Parathyroid adenoma (tissue), 2 donors: ENCODE measurements around the gene RGS16.

Experiments used
- H2AFZ ChIP-seq: fragments of 300-600 bp; sonication (generic); one replicate; pipeline ENCODE4 v1.7.0; 2017; ENCODE audit warnings: antibody characterized with exemption, mild to moderate bottlenecking
- H3K27ac ChIP-seq: fragments of 300-600 bp; sonication (generic); one replicate; pipeline ENCODE4 v1.7.0; 2017
- H3K27me3 ChIP-seq: fragments of 300-600 bp; sonication (generic); one replicate; pipeline ENCODE4 v1.7.0; 2017; ENCODE audit warnings: low read length; ENCODE audit not compliant: control insufficient read depth, insufficient read depth
- H3K36me3 ChIP-seq: fragments of 300-600 bp; sonication (generic); one replicate; pipeline ENCODE4 v1.7.0; 2017; ENCODE audit warnings: low read length; ENCODE audit not compliant: control insufficient read depth, insufficient read depth
- H3K4me1 ChIP-seq: fragments of 300-600 bp; sonication (generic); one replicate; pipeline ENCODE4 v1.7.0; 2017; ENCODE audit warnings: control low read depth
- H3K4me2 ChIP-seq: fragments of 300-600 bp; sonication (generic); one replicate; pipeline ENCODE4 v1.7.0; 2017; ENCODE audit warnings: low read length
- H3K4me3 ChIP-seq: fragments of 300-600 bp; sonication (generic); one replicate; pipeline ENCODE4 v1.7.0; 2017; ENCODE audit warnings: low read depth, low read length
- H3K79me2 ChIP-seq: fragments of 300-600 bp; sonication (generic); one replicate; pipeline ENCODE4 v1.7.0; 2017; ENCODE audit warnings: control low read depth
- H3K9ac ChIP-seq: fragments of 300-600 bp; sonication (generic); one replicate; pipeline ENCODE4 v1.7.0; 2017; ENCODE audit warnings: mild to moderate bottlenecking
- H3K9me3 ChIP-seq: fragments of 300-600 bp; sonication (generic); one replicate; pipeline ENCODE4 v1.7.0; 2017; ENCODE audit warnings: low read length; ENCODE audit not compliant: control insufficient read depth
- TF ChIP-seq, protein P1 (sequence below): fragments of 300-600 bp; sonication (generic); IDR thresholded peaks from one replicate; pipeline ENCODE4 v1.7.0; 2017; ENCODE audit warnings: antibody characterized with exemption, mild to moderate bottlenecking
- donor health status: primary hyperparathyroidism.

RGS16 gene

GRCh38 chr1:182600745-182601415, 3.3 kb downstream of the RGS16 start:
- no peaks in the 10 kb centered on the region for H3K4me1 ChIP-seq
- H3K4me2 ChIP-seq, result no peak overlapping the region
- H3K79me2 ChIP-seq, result no peaks in the 10 kb centered on the region
- no peak overlapping the region for H2AFZ ChIP-seq
- H3K27me3 ChIP-seq, result no peaks in the 10 kb centered on the region
- H3K36me3 ChIP-seq, result no peaks in the 10 kb centered on the region
- TF ChIP-seq, protein P1, sequence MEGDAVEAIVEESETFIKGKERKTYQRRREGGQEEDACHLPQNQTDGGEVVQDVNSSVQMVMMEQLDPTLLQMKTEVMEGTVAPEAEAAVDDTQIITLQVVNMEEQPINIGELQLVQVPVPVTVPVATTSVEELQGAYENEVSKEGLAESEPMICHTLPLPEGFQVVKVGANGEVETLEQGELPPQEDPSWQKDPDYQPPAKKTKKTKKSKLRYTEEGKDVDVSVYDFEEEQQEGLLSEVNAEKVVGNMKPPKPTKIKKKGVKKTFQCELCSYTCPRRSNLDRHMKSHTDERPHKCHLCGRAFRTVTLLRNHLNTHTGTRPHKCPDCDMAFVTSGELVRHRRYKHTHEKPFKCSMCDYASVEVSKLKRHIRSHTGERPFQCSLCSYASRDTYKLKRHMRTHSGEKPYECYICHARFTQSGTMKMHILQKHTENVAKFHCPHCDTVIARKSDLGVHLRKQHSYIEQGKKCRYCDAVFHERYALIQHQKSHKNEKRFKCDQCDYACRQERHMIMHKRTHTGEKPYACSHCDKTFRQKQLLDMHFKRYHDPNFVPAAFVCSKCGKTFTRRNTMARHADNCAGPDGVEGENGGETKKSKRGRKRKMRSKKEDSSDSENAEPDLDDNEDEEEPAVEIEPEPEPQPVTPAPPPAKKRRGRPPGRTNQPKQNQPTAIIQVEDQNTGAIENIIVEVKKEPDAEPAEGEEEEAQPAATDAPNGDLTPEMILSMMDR, result no peak
- H3K27ac ChIP-seq, result no peak overlapping the region
- no peaks in the 10 kb centered on the region for H3K9me3 ChIP-seq
- H3K4me3 ChIP-seq, result no peak overlapping the region
- no peak overlapping the region for H3K9ac ChIP-seq

GRCh38 chr1:182600036-182600713, 4.0 kb downstream of the RGS16 start:
- Histone ChIP-seq H3K4me1 (no peaks in the 10 kb centered on the region), H3K9me3 (no peaks in the 10 kb centered on the region), H3K9ac (no peak overlapping the region), H2AFZ (no peak overlapping the region), H3K4me3 (no peak overlapping the region), H3K27me3 (no peaks in the 10 kb centered on the region), H3K79me2 (no peaks in the 10 kb centered on the region), H3K4me2 (no peak overlapping the region), H3K36me3 (no peaks in the 10 kb centered on the region), H3K27ac (no peak overlapping the region)
- TF ChIP-seq, protein P1, result no peak

- TF ChIP-seq, protein P1, result no peak
- Histone ChIP-seq H3K9ac (no peak overlapping the region), H2AFZ (no peak overlapping the region), H3K36me3 (no peaks in the 10 kb centered on the region), H3K79me2 (no peaks in the 10 kb centered on the region), H3K9me3 (no peaks in the 10 kb centered on the region), H3K4me2 (no peak overlapping the region), H3K4me1 (no peaks in the 10 kb centered on the region), H3K27me3 (no peaks in the 10 kb centered on the region), H3K27ac (no peak overlapping the region), H3K4me3 (no peak overlapping the region)
Observed at GRCh38 chr1:182599339-182599738, 4.8 kb downstream of the RGS16 start.

DNA sequence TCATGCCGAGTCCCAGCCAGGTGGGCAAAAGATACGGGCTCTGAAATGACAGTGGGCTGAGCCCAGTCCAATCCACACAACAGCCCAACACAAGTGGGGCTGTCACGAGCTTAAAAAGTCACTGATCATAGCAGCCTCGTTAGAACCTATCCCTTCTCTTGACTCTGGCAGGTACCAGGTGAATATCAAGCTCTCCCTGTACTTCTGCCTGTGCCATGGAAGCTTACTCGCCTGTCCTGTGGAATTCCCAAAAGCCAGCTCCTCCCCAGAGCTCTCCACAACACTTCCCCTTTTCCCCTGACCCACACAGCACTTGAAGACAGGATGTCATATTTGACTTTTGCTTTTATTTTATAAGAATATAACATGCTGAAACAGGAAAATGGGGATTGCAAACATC, 5.9 kb downstream of the RGS16 start:
- no peak overlapping the region for H3K27ac ChIP-seq
- no peak overlapping the region for H3K4me3 ChIP-seq
- H3K4me1 ChIP-seq, result no peaks in the 10 kb centered on the region
- TF ChIP-seq, protein P1, result no peak
- no peak overlapping the region for H3K9ac ChIP-seq
- H3K4me2 ChIP-seq, result no peak overlapping the region
- no peak overlapping the region for H2AFZ ChIP-seq
- H3K27me3 ChIP-seq, result no peaks in the 10 kb centered on the region
- H3K36me3 ChIP-seq, result no peaks in the 10 kb centered on the region
- H3K9me3 ChIP-seq, result no peaks in the 10 kb centered on the region
- no peaks in the 10 kb centered on the region for H3K79me2 ChIP-seq

- TF ChIP-seq, protein P1, result no peak
- no peaks in the 10 kb centered on the region for H3K4me1 ChIP-seq
- H3K27me3 ChIP-seq, result no peaks in the 10 kb centered on the region
- no peak overlapping the region for H3K9ac ChIP-seq
- H3K27ac ChIP-seq, result no peak overlapping the region
- no peaks in the 10 kb centered on the region for H3K9me3 ChIP-seq
- H3K79me2 ChIP-seq, result no peaks in the 10 kb centered on the region
- H3K36me3 ChIP-seq, result no peaks in the 10 kb centered on the region
- H3K4me2 ChIP-seq, result no peak overlapping the region
- no peak overlapping the region for H2AFZ ChIP-seq
- no peak overlapping the region for H3K4me3 ChIP-seq
Observed at GRCh38 chr1:182596934-182597333, 7.3 kb downstream of the RGS16 start.
